Stimulated activated CD4-positive, alpha-beta T cell treated with anti-CD3 and anti-CD28 coated beads, Interleukin-12 subunit alpha, Interleukin-12 subunit beta, amount 100 ng/mL, for 4 hours (primary cell): ENCODE measurements around the gene PEAK3.

Source experiments
- DNase-seq: peaks from one replicate; pipeline ENCODE4 v3.0.0-alpha.2; 2020

PEAK3 gene

GRCh38 chr19:2269244-2270156 lies 12.5 kb downstream of the PEAK3 start:
- peak; percentile 99 for DNase-seq

GRCh38 chr19:2268861-2269243 lies 13.1 kb downstream of the PEAK3 start:
- no peak for DNase-seq

- no peak for DNase-seq
These were observed 13.5 kb downstream of the PEAK3 start for GRCh38 chr19:2268480-2268830.

GRCh38 chr19:2266183-2266993 lies 15.6 kb downstream of the PEAK3 start:
- DNase-seq, result no peak

GRCh38 chr19:2261438-2262172 lies 20.4 kb downstream of the PEAK3 start:
- peak; percentile 42 for DNase-seq

GRCh38 chr19:2260341-2260805 lies 21.6 kb downstream of the PEAK3 start:
- DNase-seq, result no peak

- no peak for DNase-seq
These were observed 22.6 kb downstream of the PEAK3 start for GRCh38 chr19:2259336-2259735.

GRCh38 chr19:2255982-2256685 lies 25.8 kb downstream of the PEAK3 start, which contains the start of gene JSRP1:
TSS of gene JSRP1 (minus strand) at chr19:2256417. CDS start at chr19:2255314, 1,103 bp downstream.
- DNase-seq, result no peak

GRCh38 chr19:2255112-2255845 lies 26.7 kb downstream of the PEAK3 start:
- DNase-seq, result no peak

GRCh38 chr19:2254064-2254872 lies 27.7 kb downstream of the PEAK3 start:
- no peak for DNase-seq

GRCh38 chr19:2253106-2254063 lies 28.6 kb downstream of the PEAK3 start:
- DNase-seq, result peak; percentile 39

- no peak for DNase-seq
These were observed 29.2 kb downstream of the PEAK3 start for GRCh38 chr19:2252797-2253105.

GRCh38 chr19:2252055-2252796 lies 29.7 kb downstream of the PEAK3 start:
- no peak for DNase-seq

- DNase-seq, result no peak
These were observed 30.6 kb downstream of the PEAK3 start for GRCh38 chr19:2251106-2252054.

- DNase-seq, result no peak
These were observed 31.2 kb downstream of the PEAK3 start for GRCh38 chr19:2250766-2251105.

- DNase-seq, result no peak
These were observed 31.9 kb downstream of the PEAK3 start for GRCh38 chr19:2249880-2250765.
